Right atrium auricular region (tissue), 2 donors: ENCODE results near the gene ZNF454. TPM values are rescaled to one million over a fixed set of nuclear protein-coding genes. Genes with fewer than 3 reads are reported as not detected.

Source experiments
- DNase-seq: peaks from one replicate; pipeline ENCODE4 v3.0.0-alpha.2; 2019; ENCODE audit warnings: low spot score
- H3K27ac ChIP-seq, 2 donors: fragments of 200-600 bp; sonication (generic); 1 replicate in 1 of 2; 2 replicates in 1 of 2; pipeline ENCODE4 v1.5.1; 2016 to 2019
- H3K27me3 ChIP-seq, 2 donors: fragments of 200-600 bp; sonication (generic); one replicate each; pipeline versions ENCODE4 v1.5.1 to v1.6.0; 2017 to 2019
- H3K36me3 ChIP-seq: fragments of 200-600 bp; sonication (generic); one replicate; pipeline ENCODE4 v1.5.1; 2016
- H3K4me1 ChIP-seq, 2 donors: fragments of 200-600 bp; sonication (generic); one replicate each; pipeline versions ENCODE4 v1.5.1 to v1.6.0; 2017 to 2019
- H3K4me3 ChIP-seq, 2 donors: fragments of 200-600 bp; sonication (generic); 1 replicate in 1 of 2; 2 replicates in 1 of 2; pipeline ENCODE4 v1.5.1; 2017 to 2019; ENCODE audit warnings: mild to moderate bottlenecking in 1 of 2, moderate library complexity in 1 of 2
- H3K9me3 ChIP-seq, 2 donors: fragments of 200-600 bp; sonication (generic); one replicate each; pipeline ENCODE4 v1.5.1; 2019
- CTCF ChIP-seq, 2 donors: fragments of 200-600 bp; sonication (generic); IDR thresholded peaks; one replicate each; pipeline ENCODE4 v1.5.1; 2019; ENCODE audit warnings: antibody characterized with exemption in 2 of 2
- total RNA-seq, 2 donors: library from RNA; depleted of rRNA; stranded (reverse); fragments of >200 nt; gene quantifications; one replicate each; pipeline ENCODE4 v1.1.0, GENCODE V29; 2016

The ZNF454 gene
- total RNA-seq, 2 donors from 2014 or later = 2.5 to 2.6 TPM

- no peak for TF ChIP-seq CTCF (IDR thresholded peaks at IDR 0.05)
- no peaks in the 10 kb centered on the region for H3K4me1 ChIP-seq
- no peak overlapping the region for H3K4me3 ChIP-seq
- H3K9me3 ChIP-seq = peaks cover 6 to 76% of the 10 kb centered on the region in 2 donors
- H3K27me3 ChIP-seq = no peaks in the 10 kb centered on the region
- H3K27ac ChIP-seq = no peak overlapping the region
- no peaks in the 10 kb centered on the region for H3K36me3 ChIP-seq
- DNase-seq = no peak
Observed at GRCh38 chr5:178984145-178985072, 43.4 kb downstream of the ZNF454 start.

- Histone ChIP-seq H3K27ac (no peak overlapping the region), H3K27me3 (no peaks in the 10 kb centered on the region), H3K4me3 (no peak overlapping the region), H3K36me3 (no peaks in the 10 kb centered on the region), H3K4me1 (no peaks in the 10 kb centered on the region), H3K9me3 (peaks cover 6 to 68% of the 10 kb centered on the region in 2 donors)
- no peak for TF ChIP-seq CTCF (IDR thresholded peaks at IDR 0.05)
- no peak for DNase-seq
Observed at GRCh38 chr5:178986326-178986960, 45.4 kb downstream of the ZNF454 start.

- Histone ChIP-seq H3K9me3 (peaks cover 6 to 49% of the 10 kb centered on the region in 2 donors), H3K4me3 (no peak overlapping the region), H3K36me3 (no peaks in the 10 kb centered on the region), H3K27ac (no peak overlapping the region), H3K4me1 (no peaks in the 10 kb centered on the region), H3K27me3 (no peaks in the 10 kb centered on the region)
- TF ChIP-seq CTCF (IDR thresholded peaks at IDR 0.05) = no peak
- no peak for DNase-seq
Observed at GRCh38 chr5:178988436-178989220, 47.6 kb downstream of the ZNF454 start.

GRCh38 chr5:178989311-178989710 is 48.3 kb downstream of the ZNF454 start:
- no peaks in the 10 kb centered on the region for H3K36me3 ChIP-seq
- no peaks in the 10 kb centered on the region for H3K27me3 ChIP-seq
- no peaks in the 10 kb centered on the region for H3K4me1 ChIP-seq
- no peak overlapping the region for H3K27ac ChIP-seq
- no peak for TF ChIP-seq CTCF (IDR thresholded peaks at IDR 0.05)
- peaks cover 6 to 44% of the 10 kb centered on the region in 2 donors for H3K9me3 ChIP-seq
- H3K4me3 ChIP-seq = no peak overlapping the region
- no peak for DNase-seq

GRCh38 chr5:178990491-178990890 is 49.5 kb downstream of the ZNF454 start:
- Histone ChIP-seq H3K36me3 (no peaks in the 10 kb centered on the region), H3K4me1 (no peaks in the 10 kb centered on the region), H3K27ac (no peak overlapping the region), H3K4me3 (no peak overlapping the region), H3K9me3 (peaks cover 6 to 33% of the 10 kb centered on the region in 2 donors), H3K27me3 (no peaks in the 10 kb centered on the region)
- no peak for TF ChIP-seq CTCF (IDR thresholded peaks at IDR 0.05)
- no peak for DNase-seq
